GM21526 (cell line): Measurements from ENCODE around the gene TET3.
A peak's percentile ranks its signal among the peaks of the same experiment; 100 is the strongest.

Experiments used
- ATAC-seq: cut with Tn5 transposase; IDR thresholded peaks from one replicate; pipeline ENCODE4 v1.9.1; 2021; ENCODE audit warnings: moderate library complexity; ENCODE audit not compliant: unreplicated experiment, low FRiP score

The TET3 gene

DNA sequence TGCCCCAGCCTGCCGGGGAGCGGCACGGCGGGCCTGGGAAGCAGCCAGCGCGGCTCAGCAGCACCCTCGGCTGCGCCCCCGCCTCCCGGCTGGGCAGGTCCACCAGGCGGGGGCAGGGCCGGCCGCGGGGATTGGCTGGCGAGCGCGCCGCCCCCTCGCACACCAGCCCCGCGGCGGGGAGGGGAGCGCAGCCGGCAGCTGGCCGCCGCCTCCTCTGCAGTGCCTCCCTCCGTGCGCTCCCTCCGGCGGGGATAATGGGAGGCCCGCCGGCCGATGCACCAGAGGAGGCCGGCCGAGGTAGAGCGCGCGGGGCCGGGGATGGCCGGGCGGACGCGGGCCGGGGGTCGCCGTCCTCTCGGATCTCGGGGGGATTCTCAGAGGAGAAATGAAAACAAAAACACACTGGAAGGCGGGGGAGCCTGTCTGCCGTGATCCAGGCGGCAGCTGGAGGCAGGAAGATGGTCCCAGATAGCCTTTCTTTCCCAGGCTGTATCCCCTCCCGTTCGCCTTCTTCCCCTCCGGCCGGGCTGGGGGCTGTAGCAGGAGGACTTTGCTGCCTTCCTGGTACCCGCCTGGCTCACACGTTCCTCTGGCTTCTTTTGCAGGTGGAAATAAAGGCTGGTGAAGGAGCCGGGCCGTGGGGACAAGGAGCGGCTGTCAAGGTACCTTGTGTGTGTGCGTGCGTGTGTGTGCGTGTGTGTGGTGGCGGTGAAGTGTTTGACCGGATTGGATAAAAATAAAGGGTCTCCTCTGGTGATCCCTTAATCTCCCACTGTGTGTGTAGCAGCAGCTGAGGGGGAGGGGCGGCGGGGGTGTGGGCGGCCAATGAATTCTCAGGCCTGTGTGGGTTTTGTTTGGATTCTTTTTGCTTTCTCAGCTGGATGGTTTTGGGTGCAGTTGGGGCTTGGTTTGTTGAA, 18.1 kb downstream of the TET3 start:
- peak; percentile 79 for ATAC-seq

DNA sequence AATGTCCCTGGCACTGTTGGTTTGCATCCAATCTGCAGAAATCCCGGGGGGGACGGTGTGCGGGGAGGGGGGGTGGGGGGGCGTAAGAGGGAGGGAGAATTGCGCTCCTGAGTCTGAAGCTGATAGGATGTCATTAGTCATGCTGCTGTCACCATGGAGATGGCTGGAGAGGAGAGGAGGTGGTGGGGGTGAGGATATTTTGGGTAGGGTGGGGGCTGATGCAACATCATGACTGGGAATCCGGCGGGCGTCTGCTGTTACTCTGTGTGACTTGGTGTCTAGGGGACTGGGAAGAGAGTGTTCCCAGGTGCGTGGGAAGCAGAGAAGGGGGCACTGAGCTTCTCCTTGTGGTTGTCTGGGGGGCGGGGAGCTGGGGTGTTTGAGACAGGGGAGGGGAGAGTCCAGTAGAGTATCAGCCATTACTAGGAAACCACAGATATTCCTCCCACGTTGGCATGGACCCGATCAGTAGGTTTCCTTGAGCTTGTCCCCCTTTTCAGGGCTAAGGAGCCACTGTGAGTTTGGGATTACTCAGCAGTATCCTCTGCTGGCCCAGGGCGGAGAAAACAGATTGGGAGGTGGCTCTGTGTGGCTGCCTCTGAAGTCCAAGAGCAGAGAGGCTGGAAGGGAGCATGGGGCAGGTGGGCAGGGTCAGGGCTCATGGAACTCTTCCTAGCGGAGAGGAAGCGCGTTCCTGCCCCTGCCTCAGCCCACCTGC, 18.9 kb downstream of the TET3 start:
- ATAC-seq: no peak

DNA sequence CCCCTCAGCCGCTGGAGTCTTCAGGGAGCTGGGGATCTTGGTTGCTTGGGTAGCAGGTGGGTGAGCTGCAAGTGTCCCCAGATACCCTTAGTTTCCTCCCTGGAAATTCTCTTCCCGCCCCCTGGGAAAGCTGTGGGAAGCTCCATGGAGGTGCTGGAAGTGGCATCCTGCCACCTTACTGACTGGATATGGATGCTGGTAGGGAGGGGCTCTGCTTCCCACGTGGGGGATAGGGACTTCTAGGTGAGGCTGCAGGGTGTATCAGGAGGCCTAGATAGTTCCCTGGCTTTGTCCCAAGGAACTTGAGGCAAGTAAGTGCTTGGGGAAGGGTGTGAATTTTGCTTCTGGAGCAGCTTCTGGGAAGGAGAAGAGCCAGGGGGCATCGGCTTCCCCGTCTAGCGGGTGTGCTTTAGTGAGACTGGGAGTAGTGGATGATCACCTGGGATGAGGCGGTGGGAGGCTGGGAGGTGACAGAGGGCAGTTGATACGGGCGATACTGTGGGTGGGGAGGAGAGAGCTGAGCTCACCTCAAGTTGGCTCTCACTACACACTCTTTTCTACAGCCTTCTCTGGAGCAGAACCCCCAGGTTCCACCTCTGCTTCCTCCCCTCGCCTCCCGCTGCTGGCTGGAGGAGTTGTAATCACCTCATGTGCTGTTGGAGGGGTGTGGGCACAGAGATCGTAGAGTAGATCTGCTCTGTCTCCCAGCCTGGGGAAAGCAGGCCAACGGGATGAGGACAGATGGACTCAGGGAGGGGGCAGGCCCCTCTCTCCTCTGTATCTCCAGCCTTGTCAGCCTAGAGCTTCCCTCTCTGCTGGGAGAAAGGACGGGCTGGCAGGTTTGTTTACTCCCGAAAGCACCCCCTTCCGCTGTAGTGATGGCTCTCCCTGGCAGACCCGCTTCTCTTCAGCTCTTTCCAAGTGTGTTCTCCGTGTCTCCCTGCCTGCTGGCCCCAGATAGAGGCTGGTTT, 19.8 kb downstream of the TET3 start:
- no peak for ATAC-seq

DNA sequence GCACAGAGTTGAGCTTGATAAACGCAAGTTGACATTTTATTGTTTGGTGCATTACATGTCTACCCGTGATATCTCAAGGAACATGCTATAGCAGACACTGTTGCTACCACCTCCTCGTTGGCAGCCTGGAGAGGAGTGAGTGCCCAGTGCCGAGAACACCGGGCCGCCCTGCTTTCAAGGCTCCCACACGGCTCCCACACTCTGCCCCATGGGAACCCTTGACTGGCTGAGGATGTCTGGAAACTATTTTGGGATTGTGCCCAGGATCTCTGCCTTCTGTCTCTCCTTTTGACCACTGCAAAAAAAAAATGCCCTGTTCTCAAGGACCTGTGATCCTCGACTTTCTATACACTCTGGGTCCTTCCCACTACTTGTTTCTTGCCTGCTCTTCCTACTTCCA, 21.1 kb downstream of the TET3 start:
- no peak for ATAC-seq

DNA sequence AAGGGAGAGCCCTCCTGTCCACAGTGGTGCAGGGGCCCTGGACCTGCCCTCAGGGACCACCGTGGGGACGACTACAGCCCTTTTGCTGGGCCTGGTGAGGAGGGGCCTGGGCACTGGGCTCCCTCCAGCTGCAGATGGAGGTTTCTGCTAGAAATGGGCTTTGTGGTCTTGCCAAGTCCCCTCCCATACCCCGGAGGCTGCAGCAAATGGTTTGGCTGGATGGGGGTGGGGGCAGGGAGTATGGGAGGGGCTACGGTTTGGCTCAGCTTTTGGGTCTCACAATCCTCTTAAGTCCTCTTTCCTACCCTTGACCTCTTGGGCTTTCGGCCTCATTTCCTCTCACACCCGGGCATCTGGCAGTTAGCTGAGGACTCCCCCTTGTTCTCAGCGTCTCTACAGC, 21.7 kb downstream of the TET3 start:
- ATAC-seq: no peak

DNA sequence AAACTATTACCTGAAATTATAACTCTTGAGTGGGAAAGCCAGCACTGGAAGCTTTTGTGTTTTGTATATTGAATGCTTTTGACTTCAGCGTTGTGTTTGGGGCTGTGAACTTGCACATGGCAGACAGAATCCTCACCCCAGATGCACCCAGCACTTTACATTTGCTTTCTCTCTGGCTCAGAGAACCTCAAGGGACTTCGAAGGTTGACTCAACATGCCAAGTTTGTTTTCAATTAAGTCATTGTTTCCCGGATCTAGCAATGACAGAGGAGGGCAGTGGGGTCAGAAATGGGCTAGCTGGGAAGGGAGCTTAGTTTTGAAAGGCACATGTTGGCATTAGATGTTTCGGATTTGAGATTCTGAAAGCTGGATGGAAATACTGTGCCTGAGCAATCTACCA, 22.4 kb downstream of the TET3 start:
- no peak for ATAC-seq

DNA sequence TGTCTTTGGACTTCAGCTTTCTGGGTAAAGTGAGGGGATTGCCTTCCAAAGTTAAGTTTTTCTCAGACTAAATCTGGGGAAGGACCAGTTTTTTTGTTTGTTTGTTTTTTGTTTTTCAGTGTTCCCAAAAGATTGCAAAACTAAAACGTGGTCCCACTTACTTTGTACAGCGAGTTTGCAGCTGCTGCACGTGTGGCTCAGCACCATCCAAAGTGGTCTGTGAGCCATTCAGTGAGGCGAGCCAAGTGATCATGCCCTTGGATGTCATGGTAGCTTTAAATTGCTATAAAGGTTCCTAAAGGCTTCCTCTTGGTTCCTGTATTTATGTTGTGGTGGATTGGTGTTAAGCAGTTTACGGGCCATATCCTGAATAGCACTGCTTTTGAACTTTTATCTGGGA, 23.0 kb downstream of the TET3 start:
- ATAC-seq: no peak

DNA sequence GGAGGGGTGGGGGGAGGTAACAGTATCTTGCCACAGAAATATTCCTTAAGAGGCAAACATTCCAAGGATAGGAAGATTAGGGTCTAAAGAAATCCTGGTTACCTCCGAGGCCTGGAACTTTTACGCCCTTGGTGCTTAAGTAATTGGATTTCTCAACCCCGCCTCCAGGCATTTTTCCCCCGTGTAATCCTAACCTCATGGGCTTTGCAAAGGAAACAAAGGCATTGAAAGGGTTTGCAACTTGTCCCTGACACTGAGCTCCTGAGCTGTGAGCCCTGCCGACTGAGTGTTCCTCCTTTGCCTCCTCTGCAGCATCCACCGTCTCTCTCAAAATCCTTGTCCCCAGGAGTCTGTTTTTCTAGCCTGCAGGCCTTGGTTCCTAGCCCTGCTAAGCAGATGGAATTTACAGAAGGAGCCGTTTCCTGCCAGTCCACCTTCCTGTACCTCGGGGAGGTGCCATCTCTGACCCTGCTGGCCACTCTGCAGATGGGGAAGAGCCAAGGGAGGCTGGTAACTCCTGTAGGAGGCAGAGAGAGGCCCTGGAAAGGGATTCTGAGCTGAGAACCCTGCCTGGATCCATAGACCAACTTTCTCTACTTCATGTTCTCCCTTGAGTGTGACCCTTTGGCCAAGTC, 24.2 kb downstream of the TET3 start:
- ATAC-seq: no peak

DNA sequence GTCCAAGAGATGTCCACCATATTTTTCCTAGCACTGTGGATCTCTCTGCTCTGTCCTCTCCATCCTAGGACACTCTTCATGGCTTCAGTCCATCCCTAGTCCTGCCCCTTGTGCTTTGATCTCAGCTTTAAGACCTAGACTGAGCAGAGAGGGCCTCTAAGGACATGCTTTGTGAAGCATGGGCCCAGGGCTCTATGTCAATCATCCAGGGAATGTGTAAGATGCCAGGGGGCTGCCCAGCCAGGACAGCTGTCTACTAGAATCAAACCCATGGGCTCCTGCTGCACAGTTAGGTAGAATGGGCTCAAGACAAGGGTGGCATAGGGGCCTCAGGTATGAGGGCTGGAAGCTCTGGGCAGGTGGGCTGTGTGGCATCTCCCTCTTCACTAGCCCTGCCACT, 24.9 kb downstream of the TET3 start:
- ATAC-seq: no peak

DNA sequence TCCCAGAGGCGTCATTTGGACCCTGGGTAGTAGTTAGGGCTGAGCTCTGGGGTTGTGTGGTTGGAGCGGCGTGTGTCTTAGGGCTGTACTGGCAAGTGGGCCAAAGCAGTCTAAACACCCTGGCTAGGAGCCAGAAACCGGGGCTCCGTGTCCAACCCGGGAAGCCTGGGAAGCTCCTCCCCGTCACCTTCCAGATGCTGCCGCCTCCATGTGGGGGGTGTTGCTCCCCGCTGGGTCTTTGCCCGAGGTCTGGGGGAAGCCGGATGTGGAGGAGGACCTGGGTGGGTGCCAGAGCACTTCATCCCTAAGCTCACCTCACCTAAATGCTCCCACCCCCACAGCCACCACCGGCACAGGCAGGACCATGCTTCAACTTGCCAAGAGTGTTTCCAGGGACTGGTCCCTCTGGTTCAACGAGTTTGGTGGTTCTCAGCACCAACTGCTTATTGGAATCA, 25.4 kb downstream of the TET3 start:
- ATAC-seq: no peak

DNA sequence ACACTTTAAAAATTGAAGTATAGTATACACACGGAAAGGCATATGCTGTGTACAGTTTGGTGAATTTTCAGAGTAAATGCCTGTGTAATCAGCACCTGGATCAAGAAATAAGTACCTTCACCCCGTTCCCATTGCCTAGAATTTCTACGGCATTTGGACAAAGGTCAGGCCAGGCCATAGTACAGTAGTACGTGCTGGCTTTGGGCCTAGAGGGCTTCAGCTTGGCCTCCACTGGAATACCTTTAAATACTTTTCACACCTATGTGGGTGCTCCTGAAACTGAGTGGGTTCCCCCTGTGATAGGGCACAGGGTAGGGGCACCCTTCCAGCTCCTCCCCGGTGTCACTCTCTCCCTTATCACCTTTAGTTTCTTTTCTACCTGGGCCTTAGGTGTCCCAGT, 26.5 kb downstream of the TET3 start:
- ATAC-seq: no peak

DNA sequence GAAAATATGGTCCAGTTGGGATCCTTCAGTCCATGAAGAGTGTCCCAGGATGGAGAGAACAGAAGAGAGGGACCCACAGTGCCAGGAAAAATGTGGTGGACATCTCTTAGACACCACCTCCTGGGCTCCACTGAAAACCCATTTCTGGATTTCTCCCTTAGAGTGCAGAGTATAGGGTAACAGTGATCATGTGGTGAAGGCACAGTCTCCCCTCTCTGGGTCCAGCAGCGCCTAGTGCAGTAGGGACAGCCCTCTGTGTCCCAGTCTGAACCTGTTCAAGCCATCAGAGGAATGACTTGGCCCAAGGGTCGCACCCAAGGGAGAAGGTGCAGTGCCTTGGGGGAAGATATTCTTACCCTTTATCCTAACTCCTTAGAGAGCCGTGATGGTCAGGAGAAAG, 30.1 kb downstream of the TET3 start:
- ATAC-seq: no peak

DNA sequence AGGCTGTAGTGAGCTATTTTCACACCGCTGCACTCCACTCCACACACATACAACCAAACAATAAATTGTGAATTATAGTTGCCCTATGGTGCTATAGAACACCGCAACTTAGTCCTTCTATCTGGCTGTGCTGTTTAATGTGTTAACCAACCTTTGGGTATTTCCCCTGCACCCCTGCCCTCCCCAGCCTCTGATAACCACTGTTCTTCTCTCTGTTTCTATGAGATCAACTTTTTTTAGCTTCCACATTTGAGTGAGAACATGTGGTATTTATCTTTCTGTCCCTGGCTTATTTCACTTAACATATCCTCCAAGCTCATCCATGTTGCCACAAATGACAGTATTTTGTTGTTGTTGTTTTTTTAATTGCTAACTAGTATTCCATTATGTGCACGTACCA, 32.5 kb downstream of the TET3 start:
- ATAC-seq: no peak

DNA sequence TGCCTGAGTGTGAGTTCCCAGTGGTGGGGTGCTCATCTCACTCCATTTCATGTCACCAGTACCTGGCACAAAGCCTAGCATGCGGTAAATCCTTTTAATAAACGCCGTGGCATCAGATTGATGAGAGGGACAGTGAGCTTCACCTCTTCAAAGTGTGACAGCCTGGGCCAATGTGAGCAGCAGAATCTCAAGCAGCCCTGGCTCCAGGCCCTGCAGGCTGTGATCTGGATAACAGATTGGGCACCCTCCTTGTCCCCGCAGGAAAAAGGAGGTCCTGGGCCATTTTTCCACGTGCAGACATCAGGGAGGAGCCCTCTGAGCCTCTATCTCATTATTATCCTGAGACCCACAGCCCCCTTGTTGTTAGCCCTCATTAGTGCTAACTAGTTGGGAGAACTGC, 34.8 kb downstream of the TET3 start:
- no peak for ATAC-seq

DNA sequence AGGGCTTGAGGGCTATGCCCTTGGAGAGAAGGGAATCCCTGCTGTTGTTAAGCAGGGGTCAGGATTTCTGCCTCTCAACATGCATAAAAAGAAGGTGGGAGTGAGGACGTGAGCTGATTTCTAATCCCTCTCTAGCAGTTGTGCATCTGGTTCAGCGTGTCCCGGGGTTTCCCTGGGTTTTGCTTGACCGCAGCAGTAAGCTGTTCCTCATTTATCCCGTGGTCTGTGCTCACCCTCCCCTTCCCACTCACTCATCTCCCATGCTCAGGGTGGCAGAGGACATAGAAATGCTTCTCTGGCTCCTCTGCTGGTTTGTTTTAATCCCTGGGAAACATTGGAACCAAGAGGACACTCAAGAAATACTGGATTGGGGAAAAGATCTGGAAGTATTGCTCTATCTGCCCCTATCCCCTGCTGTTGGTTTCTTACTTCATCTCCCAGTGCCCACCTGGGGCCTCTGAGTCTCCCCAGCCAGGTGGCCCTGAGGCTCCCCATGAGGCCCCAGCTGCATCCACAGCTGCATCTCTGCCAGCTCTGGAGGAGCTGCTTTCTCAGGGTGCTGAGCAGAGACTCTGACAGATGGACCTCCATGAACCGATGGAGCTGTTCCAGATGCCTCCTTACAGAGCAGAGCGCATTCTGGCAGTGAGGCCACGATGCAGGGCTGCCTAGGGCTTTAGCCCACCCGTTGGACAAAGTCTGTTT, 36.1 kb downstream of the TET3 start:
- ATAC-seq: no peak

DNA sequence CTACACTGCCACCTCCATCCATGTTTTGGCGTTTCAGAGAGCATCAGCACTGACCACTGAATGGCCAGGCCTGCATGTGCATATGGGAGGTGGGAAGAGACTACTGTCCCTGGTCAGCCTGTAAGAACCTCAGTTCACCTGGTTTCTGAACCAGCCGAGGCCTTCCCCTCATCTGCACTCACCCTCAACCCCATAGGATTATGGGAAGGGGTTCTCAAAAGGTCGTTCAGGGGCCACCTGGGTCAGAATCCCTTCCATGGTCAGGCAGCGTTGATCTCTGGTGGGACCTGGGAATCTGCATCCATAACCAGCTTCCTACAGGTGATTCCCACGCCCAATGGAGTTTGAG, 36.7 kb downstream of the TET3 start:
- ATAC-seq: no peak

DNA sequence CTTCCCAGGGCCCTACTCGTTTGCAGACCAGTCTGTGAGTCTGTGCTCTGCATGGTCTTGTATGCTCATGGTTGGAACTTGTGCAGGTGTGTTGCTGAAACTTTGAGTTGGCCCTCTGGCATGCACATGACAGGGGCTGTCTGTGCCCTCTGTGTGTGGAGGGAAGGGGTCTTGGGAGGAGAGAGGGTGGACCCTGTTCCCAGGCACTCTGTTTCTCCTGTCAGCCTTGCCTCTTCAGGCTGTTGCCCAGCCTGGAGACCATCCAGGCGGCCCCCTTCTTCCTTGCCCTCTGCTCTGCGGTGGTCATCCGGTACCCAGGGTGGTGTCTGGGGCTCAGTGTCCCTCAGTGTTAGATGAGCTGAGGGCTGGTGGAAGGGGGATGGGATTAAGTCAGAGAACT, 39.5 kb downstream of the TET3 start:
- ATAC-seq: no peak

DNA sequence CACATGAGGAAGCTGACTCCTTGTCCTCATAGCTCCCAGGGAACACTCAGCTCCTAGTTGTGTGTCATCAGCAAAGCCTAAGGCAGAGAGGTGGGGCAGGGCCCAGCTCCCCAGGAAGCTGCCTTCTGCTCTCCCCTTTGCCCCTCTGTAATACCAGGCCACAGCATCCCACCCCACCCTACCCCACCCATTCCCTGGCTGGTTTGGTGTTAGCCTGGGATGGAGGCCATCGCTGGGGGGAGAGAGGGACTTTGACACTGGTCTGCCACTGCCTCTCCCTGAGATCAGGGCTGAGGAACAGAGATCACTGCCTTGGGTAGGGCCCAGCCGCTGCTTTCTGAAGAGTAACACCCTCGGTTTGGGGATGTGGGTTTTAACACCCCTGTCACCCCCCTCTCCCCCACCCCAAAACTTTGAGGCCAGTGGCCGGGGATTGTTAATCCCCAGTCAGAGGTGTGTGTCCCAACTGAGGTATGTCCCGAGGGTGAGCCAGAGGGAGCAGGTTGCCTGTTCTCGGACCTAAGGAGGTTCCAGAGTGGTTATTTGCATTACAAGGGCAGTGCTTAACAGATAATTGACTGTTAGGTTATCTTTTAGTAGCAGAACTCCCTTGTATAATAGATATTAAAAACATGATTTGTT, 41.4 kb downstream of the TET3 start:
- no peak for ATAC-seq

DNA sequence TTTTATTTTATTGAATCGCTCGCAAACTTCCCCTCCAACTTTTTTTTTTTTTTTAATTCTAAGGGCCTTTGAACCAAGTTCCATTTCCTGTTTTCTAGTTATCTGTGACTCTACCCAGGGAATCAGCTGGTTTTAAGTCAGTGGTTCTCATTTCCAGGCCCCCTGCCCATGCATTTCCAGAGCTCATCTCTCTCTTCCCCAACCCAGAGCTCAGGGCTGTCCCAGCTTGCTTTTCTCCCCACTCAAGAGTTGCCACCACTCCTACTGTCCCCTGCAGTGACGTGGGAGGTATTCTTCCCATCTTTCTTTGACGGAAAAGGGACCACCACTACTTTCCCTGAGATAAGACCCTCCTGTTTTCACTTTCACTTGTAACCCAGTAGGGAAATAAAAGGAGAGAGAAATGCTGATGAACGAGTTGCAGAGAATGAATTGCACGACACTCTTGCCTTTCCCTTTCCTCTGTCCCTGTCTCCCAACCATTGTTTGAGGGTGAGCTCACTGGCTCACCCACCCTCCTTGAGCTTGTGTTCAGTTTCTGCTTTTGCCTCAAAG, 42.1 kb downstream of the TET3 start:
- no peak for ATAC-seq
